GM21619 (cell line): ENCODE results near the gene HSD11B2.

ENCODE experiments used
- ATAC-seq: cut with Tn5 transposase; IDR thresholded peaks from one replicate; pipeline ENCODE4 v1.9.1; 2021; ENCODE audit not compliant: unreplicated experiment

HSD11B2 gene

DNA sequence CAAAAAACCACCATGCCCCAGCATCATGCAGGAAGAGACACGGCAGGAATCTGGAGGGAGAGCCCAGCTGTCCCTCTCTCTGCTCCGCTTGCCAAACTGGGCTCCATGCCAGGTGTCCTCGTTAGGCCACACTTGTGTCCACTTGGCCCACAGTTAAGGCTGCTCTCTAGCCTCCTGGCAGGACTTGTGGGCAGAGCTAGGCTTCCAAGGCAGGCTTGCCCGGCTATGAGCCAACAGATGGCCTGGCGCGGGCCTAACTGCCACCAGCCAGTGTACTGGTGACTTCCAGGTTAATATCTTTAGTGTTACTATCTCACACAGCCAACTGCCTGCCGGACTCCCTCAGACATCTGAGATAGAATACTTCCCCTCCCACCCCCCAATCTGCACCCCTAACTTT, 39.4 kb downstream of the HSD11B2 start:
- no peak for ATAC-seq

GRCh38 chr16:67471758-67472384, 41.0 kb downstream of the HSD11B2 start:
- no peak for ATAC-seq

GRCh38 chr16:67474551-67475455, 43.9 kb downstream of the HSD11B2 start:
- ATAC-seq, result no peak

- ATAC-seq, result no peak
These were observed 47.1 kb downstream of the HSD11B2 start for GRCh38 chr16:67477960-67478554.

- ATAC-seq, result peak; percentile 91
These were observed 50.1 kb downstream of the HSD11B2 start, which contains the start of gene ATP6V0D1 for GRCh38 chr16:67480833-67481560. ATP6V0D1 (minus strand) TSS chr16:67481157; CDS start chr16:67481086, 71 bp downstream.

GRCh38 chr16:67481561-67482232, 50.8 kb downstream of the HSD11B2 start:
- peak; percentile 15 for ATAC-seq

DNA sequence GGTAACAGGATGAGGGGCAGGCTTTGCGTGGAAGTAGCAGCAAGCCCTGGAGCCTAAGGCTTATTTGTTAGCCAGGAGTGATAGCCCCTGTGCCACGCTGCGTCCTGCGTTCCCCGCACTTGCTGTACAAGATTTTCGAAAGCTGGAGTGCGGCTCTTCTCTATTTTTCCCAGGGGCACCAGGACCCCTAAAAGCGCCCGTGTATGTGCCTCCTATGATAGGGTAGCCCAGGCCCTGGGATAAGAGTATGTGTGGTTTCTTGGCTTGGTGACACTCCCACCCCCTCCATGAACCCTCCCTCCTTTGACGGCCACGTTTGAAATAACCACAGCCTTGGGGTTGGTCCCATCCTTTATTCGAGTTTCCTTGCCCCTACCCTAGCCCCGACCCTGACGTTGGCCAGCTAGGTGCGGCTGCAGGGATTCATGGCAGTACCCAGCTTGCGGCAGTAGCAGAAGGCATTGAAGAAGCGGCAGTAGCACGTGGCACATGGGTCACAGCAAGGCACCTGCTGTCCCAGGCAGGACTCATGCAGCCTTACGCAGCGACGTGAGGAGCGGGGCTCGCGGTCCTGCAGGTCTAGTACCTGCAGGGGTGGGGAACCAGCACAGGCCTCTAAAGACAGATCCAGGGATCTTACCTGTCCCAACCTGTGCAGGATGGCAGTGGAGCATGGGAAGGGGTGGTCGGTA, 51.5 kb downstream of the HSD11B2 start:
- no peak for ATAC-seq

DNA sequence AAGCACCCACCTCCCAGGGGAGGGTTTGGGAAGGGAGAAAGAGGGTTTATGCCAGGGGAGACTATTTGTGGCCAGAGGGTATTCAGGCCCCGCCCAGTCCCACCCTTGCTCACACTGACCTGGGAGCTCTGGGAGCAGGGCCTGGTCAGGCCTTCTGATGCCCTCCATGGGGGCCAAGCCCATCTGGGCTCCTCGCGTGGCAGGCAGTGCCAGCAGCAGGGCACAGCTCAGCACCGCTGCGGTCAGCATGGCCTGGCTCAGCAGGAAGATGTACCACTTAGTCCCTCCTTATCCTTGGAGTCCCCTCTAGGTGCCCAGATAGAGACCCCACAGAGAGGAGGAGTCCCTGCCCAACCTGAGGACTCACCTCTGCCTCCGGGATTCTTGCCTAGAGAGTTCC, 52.2 kb downstream of the HSD11B2 start, which contains the start of gene AGRP:
TSS of gene AGRP (minus strand) at position 398 of the 400 bp plus-strand sequence. CDS start at position 249, 149 bp downstream.
- ATAC-seq, result no peak

- no peak for ATAC-seq
These were observed 53.0 kb downstream of the HSD11B2 start for GRCh38 chr16:67483731-67484525.

- no peak for ATAC-seq
These were observed 55.9 kb downstream of the HSD11B2 start for GRCh38 chr16:67486805-67487204.
